Mesenchymal stem cell (in vitro differentiated cells and primary cell): ENCODE results near the gene FGGY.

Experiments
- DNase-seq: peaks from one replicate; pipeline ENCODE4 v3.0.0-alpha.2; 2013
- H2AFZ ChIP-seq: one replicate; pipeline ENCODE4 v1.6.1; 2013; ENCODE audit warnings: low read depth, mild to moderate bottlenecking, control low read depth, inconsistent platforms, low read length, moderate library complexity
- H2AK5ac ChIP-seq: 2 replicates; pipeline ENCODE4 v1.6.1; 2013; ENCODE audit warnings: low read length, moderate library complexity, mild to moderate bottlenecking, inconsistent platforms; ENCODE audit not compliant: severe bottlenecking
- H2BK120ac ChIP-seq: one replicate; pipeline ENCODE4 v1.6.1; 2013; ENCODE audit warnings: low read depth, mild to moderate bottlenecking, inconsistent platforms, low read length, moderate library complexity
- H2BK12ac ChIP-seq, 2 experiments: one replicate each; pipeline ENCODE4 v1.6.1; 2013; ENCODE audit warnings: inconsistent platforms in 2 of 2, low read length in 2 of 2, mild to moderate bottlenecking in 2 of 2, moderate library complexity in 2 of 2, control low read depth in 1 of 2
- H2BK15ac ChIP-seq: one replicate; pipeline ENCODE4 v1.6.1; 2013; ENCODE audit warnings: mild to moderate bottlenecking, low read depth, inconsistent platforms; ENCODE audit not compliant: poor library complexity, severe bottlenecking
- H2BK5ac ChIP-seq: 2 replicates; pipeline ENCODE4 v1.6.1; 2013; ENCODE audit warnings: low read depth, mild to moderate bottlenecking, low read length, control low read depth, inconsistent platforms; ENCODE audit not compliant: poor library complexity, severe bottlenecking
- H3K14ac ChIP-seq, 2 experiments: one replicate each; pipeline ENCODE4 v1.6.1; 2013; ENCODE audit warnings: inconsistent platforms in 2 of 2, low read length in 2 of 2, control low read depth in 1 of 2, mild to moderate bottlenecking in 1 of 2, moderate library complexity in 1 of 2
- H3K18ac ChIP-seq, 2 experiments: one replicate each; pipeline ENCODE4 v1.6.1; 2013; ENCODE audit warnings: inconsistent platforms in 2 of 2, low read length in 2 of 2, control low read depth in 1 of 2, low read depth in 1 of 2, mild to moderate bottlenecking in 1 of 2
- H3K23ac ChIP-seq, 2 experiments: one replicate each; pipeline ENCODE4 v1.6.1; 2013; ENCODE audit warnings: inconsistent platforms in 2 of 2, low read length in 2 of 2, mild to moderate bottlenecking in 2 of 2, moderate library complexity in 2 of 2, control low read depth in 1 of 2
- H3K27ac ChIP-seq: 2 replicates; pipeline ENCODE4 v1.5.1; 2013; ENCODE audit warnings: mild to moderate bottlenecking, moderate library complexity, low read length, control low read depth, inconsistent platforms; ENCODE audit not compliant: poor library complexity, severe bottlenecking
- H3K27me3 ChIP-seq, 2 experiments: 2 replicates each; pipeline versions ENCODE4 v1.6.1 to v1.7.0; 2013; ENCODE audit warnings: low read length in 2 of 2, mild to moderate bottlenecking in 2 of 2, moderate library complexity in 2 of 2, control low read depth in 1 of 2, inconsistent platforms in 1 of 2; ENCODE audit not compliant: control insufficient read depth in 1 of 2, insufficient read depth in 1 of 2
- H3K36me3 ChIP-seq, 2 experiments: 2 replicates each; pipeline versions ENCODE4 v1.6.1 to v1.7.0; 2013; ENCODE audit warnings: low read length in 2 of 2, control low read depth in 1 of 2, inconsistent platforms in 1 of 2, low read depth in 1 of 2, mild to moderate bottlenecking in 1 of 2; ENCODE audit not compliant: insufficient read depth in 2 of 2, control insufficient read depth in 1 of 2
- H3K4ac ChIP-seq, 2 experiments: one replicate each; pipeline ENCODE4 v1.6.1; 2013; ENCODE audit warnings: inconsistent platforms in 2 of 2, low read length in 2 of 2, mild to moderate bottlenecking in 2 of 2, moderate library complexity in 2 of 2, control low read depth in 1 of 2, low read depth in 1 of 2
- H3K4me1 ChIP-seq: 2 replicates; pipeline ENCODE4 v1.6.1; 2013; ENCODE audit warnings: low read depth, low read length, control low read depth; ENCODE audit not compliant: control insufficient read depth, insufficient read depth
- H3K4me2 ChIP-seq: 2 replicates; pipeline ENCODE4 v1.6.1; 2013; ENCODE audit warnings: low read length, mild to moderate bottlenecking, inconsistent platforms; ENCODE audit not compliant: poor library complexity, severe bottlenecking
- H3K4me3 ChIP-seq, 2 experiments: 2 replicates each; pipeline versions ENCODE4 v1.5.1 to v1.7.0; 2013; ENCODE audit warnings: low read length in 2 of 2, mild to moderate bottlenecking in 2 of 2, control low read depth in 1 of 2, low read depth in 1 of 2; ENCODE audit not compliant: insufficient read depth in 1 of 2
- H3K79me1 ChIP-seq: replicated peaks from 2 replicates; pipeline ENCODE4 v1.6.1; 2013; ENCODE audit warnings: mild to moderate bottlenecking, control low read depth, low read length, inconsistent platforms; ENCODE audit not compliant: poor library complexity, severe bottlenecking
- H3K9ac ChIP-seq: 2 replicates; pipeline ENCODE4 v1.7.0; 2013; ENCODE audit warnings: mild to moderate bottlenecking, low read length, moderate library complexity
- H3K9me3 ChIP-seq: 2 replicates; pipeline ENCODE4 v1.7.0; 2013; ENCODE audit warnings: mild to moderate bottlenecking, low read length; ENCODE audit not compliant: control insufficient read depth
- H4K8ac ChIP-seq: one replicate; pipeline ENCODE4 v1.6.1; 2013; ENCODE audit warnings: inconsistent platforms, mild to moderate bottlenecking, low read length, moderate library complexity
- H4K91ac ChIP-seq: one replicate; pipeline ENCODE4 v1.6.1; 2013; ENCODE audit warnings: mild to moderate bottlenecking, low read length, inconsistent platforms
- WGBS: methylation state at CpG from one replicate; pipeline ENCODE4 v1.1.7; 2013; ENCODE audit warnings: mixed read lengths; 5-methylcytosine and 5-hydroxymethylcytosine counted together

Gene FGGY

GRCh38 chr1:59714966-59715365 is 418.1 kb downstream of the FGGY start:
- H4K8ac ChIP-seq = no peak overlapping the region
- no CpG with 5 or more reads among the region's 1 CpG for WGBS
- no peak overlapping the region for H3K18ac ChIP-seq
- no peak overlapping the region for H2BK120ac ChIP-seq
- no peaks in the 10 kb centered on the region for H3K9me3 ChIP-seq
- no peak overlapping the region for H3K27ac ChIP-seq
- no peak overlapping the region for H4K91ac ChIP-seq
- H3K4me2 ChIP-seq = no peak overlapping the region
- no peak for DNase-seq
- H3K23ac ChIP-seq = no peak overlapping the region
- H2BK12ac ChIP-seq = no peak overlapping the region
- H3K4ac ChIP-seq = no peak overlapping the region
- H2BK15ac ChIP-seq = no peak overlapping the region
- no peak overlapping the region for H2AFZ ChIP-seq
- no peak overlapping the region for H2BK5ac ChIP-seq
- H3K9ac ChIP-seq = no peak overlapping the region
- no peak overlapping the region for H3K4me3 ChIP-seq
- no peaks in the 10 kb centered on the region for H3K4me1 ChIP-seq
- no peaks in the 10 kb centered on the region for H3K27me3 ChIP-seq
- no peaks in the 10 kb centered on the region for H3K36me3 ChIP-seq
- H2AK5ac ChIP-seq = no peak overlapping the region
- no peaks in the 10 kb centered on the region for H3K79me1 ChIP-seq
- H3K14ac ChIP-seq = no peak overlapping the region

GRCh38 chr1:59716832-59717231 is 419.9 kb downstream of the FGGY start:
- DNase-seq = no peak
- Histone ChIP-seq H2AFZ (no peak overlapping the region), H3K4me3 (no peak overlapping the region), H3K14ac (no peak overlapping the region), H3K4me1 (no peaks in the 10 kb centered on the region), H2BK120ac (no peak overlapping the region), H3K9ac (no peak overlapping the region), H3K79me1 (no peaks in the 10 kb centered on the region), H3K36me3 (no peaks in the 10 kb centered on the region), H3K4ac (no peak overlapping the region), H3K4me2 (no peak overlapping the region), H3K27ac (no peak overlapping the region), H4K91ac (no peak overlapping the region), H2AK5ac (no peak overlapping the region), H3K9me3 (peaks cover under 1% of the 10 kb centered on the region), H2BK15ac (no peak overlapping the region), H3K23ac (no peak overlapping the region), H3K18ac (no peak overlapping the region), H2BK5ac (no peak overlapping the region), H3K27me3 (no peaks in the 10 kb centered on the region), H2BK12ac (no peak overlapping the region), H4K8ac (no peak overlapping the region)
- WGBS = 85% methylated on average over 1 of the region's 3 CpGs

GRCh38 chr1:59718064-59718988 is 421.4 kb downstream of the FGGY start:
- no peaks in the 10 kb centered on the region for H3K27me3 ChIP-seq
- no peak overlapping the region for H3K4me3 ChIP-seq
- no peaks in the 10 kb centered on the region for H3K79me1 ChIP-seq
- no peak overlapping the region for H3K14ac ChIP-seq
- peak overlapping the region in 1 of 2 experiments; percentile 53 for H3K4ac ChIP-seq
- no peak overlapping the region for H2AFZ ChIP-seq
- H3K4me1 ChIP-seq = no peaks in the 10 kb centered on the region
- H3K36me3 ChIP-seq = no peaks in the 10 kb centered on the region
- H2AK5ac ChIP-seq = no peak overlapping the region
- H2BK12ac ChIP-seq = peak overlapping the region; percentile 6 to 87
- no peak overlapping the region for H2BK120ac ChIP-seq
- H2BK15ac ChIP-seq = no peak overlapping the region
- no peak for DNase-seq
- no peak overlapping the region for H3K23ac ChIP-seq
- no peak overlapping the region for H3K27ac ChIP-seq
- H3K18ac ChIP-seq = peak overlapping the region in 1 of 2 experiments; percentile 74
- 79% methylated on average over 5 of the region's 7 CpGs for WGBS
- H3K4me2 ChIP-seq = no peak overlapping the region
- H3K9me3 ChIP-seq = peaks cover 14% of the 10 kb centered on the region
- H2BK5ac ChIP-seq = no peak overlapping the region
- H3K9ac ChIP-seq = no peak overlapping the region
- H4K91ac ChIP-seq = no peak overlapping the region
- H4K8ac ChIP-seq = no peak overlapping the region

DNA sequence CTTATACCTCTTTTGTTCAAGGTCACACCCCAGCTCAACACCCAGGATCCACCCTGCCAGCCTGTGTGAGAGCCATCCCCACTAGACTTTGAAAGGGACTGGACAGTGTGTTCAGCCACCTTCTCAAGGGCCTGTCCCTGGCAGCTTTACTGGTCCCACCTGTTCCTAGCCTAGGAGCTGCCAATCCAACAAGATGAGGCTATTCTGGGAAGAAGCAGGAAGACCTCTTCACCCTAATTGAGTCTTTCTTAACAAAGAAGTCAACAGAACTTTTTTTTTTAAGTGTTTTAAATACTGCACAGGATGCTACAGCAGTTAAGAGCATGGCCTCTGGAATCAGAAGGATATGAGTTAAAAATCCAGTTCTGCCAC is 422.1 kb downstream of the FGGY start:
- DNase-seq = no peak
- H4K91ac ChIP-seq = no peak overlapping the region
- no peak overlapping the region for H2BK120ac ChIP-seq
- no peak overlapping the region for H3K9ac ChIP-seq
- no peak overlapping the region for H3K4ac ChIP-seq
- H3K27me3 ChIP-seq = no peaks in the 10 kb centered on the region
- no peak overlapping the region for H3K4me3 ChIP-seq
- no peak overlapping the region for H2BK5ac ChIP-seq
- no peak overlapping the region for H4K8ac ChIP-seq
- H2BK12ac ChIP-seq = no peak overlapping the region
- H2AFZ ChIP-seq = no peak overlapping the region
- peaks cover 14% of the 10 kb centered on the region for H3K9me3 ChIP-seq
- no peaks in the 10 kb centered on the region for H3K79me1 ChIP-seq
- no peaks in the 10 kb centered on the region for H3K4me1 ChIP-seq
- no peak overlapping the region for H3K23ac ChIP-seq
- H3K36me3 ChIP-seq = no peaks in the 10 kb centered on the region
- no peak overlapping the region for H3K4me2 ChIP-seq
- no peak overlapping the region for H3K18ac ChIP-seq
- H3K14ac ChIP-seq = no peak overlapping the region
- H2BK15ac ChIP-seq = no peak overlapping the region
- H2AK5ac ChIP-seq = no peak overlapping the region
- H3K27ac ChIP-seq = no peak overlapping the region
